ENCODE measurements around the gene PIGS. TPM values are rescaled to one million over a fixed set of nuclear protein-coding genes. Genes with fewer than 3 reads are reported as not detected.

Gene PIGS
- 65.0 and 68.2 TPM in 2 replicates for total RNA-seq
- long read RNA-seq, transcript PIGS-202 (12 exons, 2,877 nt), result major isoform, 113 of 143 reads
- long read RNA-seq, partial matches to known transcripts, result 21 of 143 reads
- long read RNA-seq, other reads (novel, unspliced or antisense), result 5 of 143 reads

- Mint-ChIP-seq H3K27me3 (peaks cover 15% of the 10 kb centered on the region), H3K36me3 (ENCODE audit: insufficient read depth) (peaks cover 1% of the 10 kb centered on the region), H3K9me3 (ENCODE audit: low read depth) (no peaks in the 10 kb centered on the region), H3K27ac (peak within 1 kb of the TSS; percentile 90), H3K4me1 (ENCODE audit: low read depth) (peaks cover 28% of the 10 kb centered on the region), H3K4me3 (ENCODE audit: low read depth) (peak within 1 kb of the TSS; percentile 97)
- TF ChIP-seq, protein P1, sequence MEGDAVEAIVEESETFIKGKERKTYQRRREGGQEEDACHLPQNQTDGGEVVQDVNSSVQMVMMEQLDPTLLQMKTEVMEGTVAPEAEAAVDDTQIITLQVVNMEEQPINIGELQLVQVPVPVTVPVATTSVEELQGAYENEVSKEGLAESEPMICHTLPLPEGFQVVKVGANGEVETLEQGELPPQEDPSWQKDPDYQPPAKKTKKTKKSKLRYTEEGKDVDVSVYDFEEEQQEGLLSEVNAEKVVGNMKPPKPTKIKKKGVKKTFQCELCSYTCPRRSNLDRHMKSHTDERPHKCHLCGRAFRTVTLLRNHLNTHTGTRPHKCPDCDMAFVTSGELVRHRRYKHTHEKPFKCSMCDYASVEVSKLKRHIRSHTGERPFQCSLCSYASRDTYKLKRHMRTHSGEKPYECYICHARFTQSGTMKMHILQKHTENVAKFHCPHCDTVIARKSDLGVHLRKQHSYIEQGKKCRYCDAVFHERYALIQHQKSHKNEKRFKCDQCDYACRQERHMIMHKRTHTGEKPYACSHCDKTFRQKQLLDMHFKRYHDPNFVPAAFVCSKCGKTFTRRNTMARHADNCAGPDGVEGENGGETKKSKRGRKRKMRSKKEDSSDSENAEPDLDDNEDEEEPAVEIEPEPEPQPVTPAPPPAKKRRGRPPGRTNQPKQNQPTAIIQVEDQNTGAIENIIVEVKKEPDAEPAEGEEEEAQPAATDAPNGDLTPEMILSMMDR (IDR thresholded peaks at IDR 0.05; ENCODE audit: unreplicated experiment), result no peak
- peak; percentile 89 for DNase-seq (ENCODE audit: low spot score, unreplicated experiment)
These were observed at the start of gene PIGS for GRCh38 chr17:28571361-28572122. Gene PIGS, minus strand, starts transcription at chr17:28571524. Its CDS starts 28 bp downstream, at chr17:28571496.

DNA sequence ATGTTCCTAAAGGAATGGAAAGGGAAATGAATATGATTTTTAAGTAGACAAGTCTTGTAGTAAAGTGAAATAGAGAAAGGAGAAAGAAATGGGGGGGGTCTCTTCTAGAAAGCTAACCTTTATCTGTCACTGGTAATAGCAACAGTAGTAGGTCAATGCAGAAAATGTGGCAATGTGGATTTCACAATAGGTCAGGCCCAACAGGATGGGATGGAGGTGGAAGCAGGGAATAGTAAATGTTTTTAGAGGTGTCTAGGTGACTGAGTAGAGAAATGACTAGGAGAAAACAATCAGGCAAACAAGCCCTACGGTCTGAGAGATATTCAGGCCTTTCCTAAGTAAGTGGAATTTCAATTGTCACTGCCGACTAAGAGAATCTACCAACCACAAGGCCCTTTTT lies 48.7 kb upstream of the PIGS start:
- no peaks in the 10 kb centered on the region for H3K4me1 Mint-ChIP-seq (ENCODE audit: low read depth)
- no peak overlapping the region for H3K4me3 Mint-ChIP-seq (ENCODE audit: low read depth)
- TF ChIP-seq, protein P1 (IDR thresholded peaks at IDR 0.05; ENCODE audit: unreplicated experiment), result no peak
- no peaks in the 10 kb centered on the region for H3K27me3 Mint-ChIP-seq
- H3K27ac Mint-ChIP-seq, result no peak overlapping the region
- peaks cover 42% of the 10 kb centered on the region for H3K36me3 Mint-ChIP-seq (ENCODE audit: insufficient read depth)
- no peak for DNase-seq (ENCODE audit: low spot score, unreplicated experiment)
- no peaks in the 10 kb centered on the region for H3K9me3 Mint-ChIP-seq (ENCODE audit: low read depth)

DNA sequence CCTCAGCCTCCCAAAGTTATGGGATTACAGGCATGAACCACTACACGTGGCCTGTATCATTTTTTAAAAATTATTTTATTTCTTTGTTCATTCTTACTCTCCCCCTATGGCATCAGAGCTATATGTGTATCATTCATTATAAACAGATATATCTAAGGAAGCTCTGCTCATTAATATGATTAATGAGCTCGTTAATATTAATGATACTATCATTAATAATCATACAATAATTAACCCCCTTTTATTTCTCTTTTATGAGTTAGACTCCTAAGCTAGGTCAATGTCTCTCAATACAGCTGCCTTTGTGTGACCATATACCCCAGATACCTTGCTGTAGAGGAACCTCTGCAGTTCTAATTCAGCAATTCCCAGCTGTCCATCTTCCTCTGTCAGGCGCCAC lies 47.1 kb upstream of the PIGS start:
- DNase-seq (ENCODE audit: low spot score, unreplicated experiment), result no peak
- H3K9me3 Mint-ChIP-seq (ENCODE audit: low read depth), result no peaks in the 10 kb centered on the region
- H3K36me3 Mint-ChIP-seq (ENCODE audit: insufficient read depth), result peaks cover 46% of the 10 kb centered on the region
- TF ChIP-seq, protein P1 (IDR thresholded peaks at IDR 0.05; ENCODE audit: unreplicated experiment), result no peak
- H3K27ac Mint-ChIP-seq, result no peak overlapping the region
- H3K4me1 Mint-ChIP-seq (ENCODE audit: low read depth), result no peaks in the 10 kb centered on the region
- no peaks in the 10 kb centered on the region for H3K27me3 Mint-ChIP-seq
- no peak overlapping the region for H3K4me3 Mint-ChIP-seq (ENCODE audit: low read depth)

DNA sequence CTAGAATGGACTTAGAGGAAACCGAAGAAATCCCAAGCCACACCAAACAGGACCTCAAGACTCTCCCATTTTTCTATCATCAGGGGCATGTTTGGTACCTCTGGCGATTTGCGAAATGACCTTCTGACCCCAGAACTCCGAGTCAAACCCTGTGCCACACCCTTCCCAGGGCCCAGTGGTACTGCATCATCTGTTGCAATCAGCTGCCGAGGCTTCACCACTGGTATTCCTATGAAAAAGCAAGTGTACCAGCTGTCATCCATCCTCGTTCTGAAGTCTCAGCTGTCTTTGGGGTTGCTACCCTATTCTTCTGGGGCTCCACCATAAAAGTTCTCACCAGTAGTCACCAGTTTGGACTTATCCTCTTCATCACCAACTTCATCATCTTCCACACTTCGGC lies 45.0 kb upstream of the PIGS start:
- no peak overlapping the region for H3K4me3 Mint-ChIP-seq (ENCODE audit: low read depth)
- peaks cover 36% of the 10 kb centered on the region for H3K36me3 Mint-ChIP-seq (ENCODE audit: insufficient read depth)
- no peak overlapping the region for H3K27ac Mint-ChIP-seq
- DNase-seq (ENCODE audit: low spot score, unreplicated experiment), result no peak
- H3K9me3 Mint-ChIP-seq (ENCODE audit: low read depth), result no peaks in the 10 kb centered on the region
- no peaks in the 10 kb centered on the region for H3K4me1 Mint-ChIP-seq (ENCODE audit: low read depth)
- TF ChIP-seq, protein P1 (IDR thresholded peaks at IDR 0.05; ENCODE audit: unreplicated experiment), result no peak
- no peaks in the 10 kb centered on the region for H3K27me3 Mint-ChIP-seq

DNA sequence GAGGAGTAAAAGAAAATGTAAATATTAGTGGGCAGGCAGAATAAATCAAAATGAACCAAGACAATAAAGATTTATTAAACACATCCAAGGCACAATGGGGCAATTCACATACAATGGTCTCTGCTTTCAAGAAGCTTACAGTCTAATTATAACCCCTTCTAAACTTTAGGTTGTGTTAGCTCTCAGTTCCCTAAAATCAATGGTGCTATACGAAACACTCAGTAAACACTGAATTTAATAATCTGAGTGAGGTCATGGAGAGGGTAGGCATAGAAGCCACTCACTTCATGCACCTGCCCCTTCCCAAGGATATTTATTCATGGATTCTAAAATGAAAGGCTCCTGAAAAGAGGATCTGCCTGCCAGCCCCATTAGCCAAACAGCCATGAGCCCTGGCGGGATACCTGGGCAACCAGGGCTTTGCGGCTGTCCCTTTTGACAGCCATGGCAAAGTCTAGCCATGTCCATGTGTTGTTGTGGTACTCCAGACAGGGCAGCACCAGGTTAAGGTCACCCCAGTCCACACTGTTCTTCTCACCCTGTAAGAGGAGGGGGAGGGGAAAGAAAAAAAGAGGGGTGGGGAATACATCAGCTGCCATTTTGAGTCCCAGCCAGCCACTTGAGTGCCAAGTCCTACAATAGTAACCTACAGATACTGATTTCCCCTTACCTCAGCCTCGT lies 44.1 kb upstream of the PIGS start:
- Mint-ChIP-seq H3K9me3 (ENCODE audit: low read depth) (no peaks in the 10 kb centered on the region), H3K4me3 (ENCODE audit: low read depth) (no peak overlapping the region), H3K36me3 (ENCODE audit: insufficient read depth) (peaks cover 35% of the 10 kb centered on the region), H3K27ac (no peak overlapping the region), H3K27me3 (no peaks in the 10 kb centered on the region), H3K4me1 (ENCODE audit: low read depth) (no peaks in the 10 kb centered on the region)
- TF ChIP-seq, protein P1 (IDR thresholded peaks at IDR 0.05; ENCODE audit: unreplicated experiment), result no peak
- DNase-seq (ENCODE audit: low spot score, unreplicated experiment), result no peak
